ENCODE results near the gene CRTC3.

The CRTC3 gene, protein sequence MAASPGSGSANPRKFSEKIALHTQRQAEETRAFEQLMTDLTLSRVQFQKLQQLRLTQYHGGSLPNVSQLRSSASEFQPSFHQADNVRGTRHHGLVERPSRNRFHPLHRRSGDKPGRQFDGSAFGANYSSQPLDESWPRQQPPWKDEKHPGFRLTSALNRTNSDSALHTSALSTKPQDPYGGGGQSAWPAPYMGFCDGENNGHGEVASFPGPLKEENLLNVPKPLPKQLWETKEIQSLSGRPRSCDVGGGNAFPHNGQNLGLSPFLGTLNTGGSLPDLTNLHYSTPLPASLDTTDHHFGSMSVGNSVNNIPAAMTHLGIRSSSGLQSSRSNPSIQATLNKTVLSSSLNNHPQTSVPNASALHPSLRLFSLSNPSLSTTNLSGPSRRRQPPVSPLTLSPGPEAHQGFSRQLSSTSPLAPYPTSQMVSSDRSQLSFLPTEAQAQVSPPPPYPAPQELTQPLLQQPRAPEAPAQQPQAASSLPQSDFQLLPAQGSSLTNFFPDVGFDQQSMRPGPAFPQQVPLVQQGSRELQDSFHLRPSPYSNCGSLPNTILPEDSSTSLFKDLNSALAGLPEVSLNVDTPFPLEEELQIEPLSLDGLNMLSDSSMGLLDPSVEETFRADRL

GRCh38 chr15:90529371-90530249 lies at the start of gene CRTC3:
Gene CRTC3 (plus strand): TSS chr15:90529923. CDS start chr15:90530072, 149 bp downstream.
- H3K27ac Mint-ChIP-seq, result peak within 1 kb of the TSS; percentile 97 to 99
- no peaks in the 10 kb centered on the region for H3K9me3 Mint-ChIP-seq
- peak; percentile 61 to 68 for DNase-seq

DNA sequence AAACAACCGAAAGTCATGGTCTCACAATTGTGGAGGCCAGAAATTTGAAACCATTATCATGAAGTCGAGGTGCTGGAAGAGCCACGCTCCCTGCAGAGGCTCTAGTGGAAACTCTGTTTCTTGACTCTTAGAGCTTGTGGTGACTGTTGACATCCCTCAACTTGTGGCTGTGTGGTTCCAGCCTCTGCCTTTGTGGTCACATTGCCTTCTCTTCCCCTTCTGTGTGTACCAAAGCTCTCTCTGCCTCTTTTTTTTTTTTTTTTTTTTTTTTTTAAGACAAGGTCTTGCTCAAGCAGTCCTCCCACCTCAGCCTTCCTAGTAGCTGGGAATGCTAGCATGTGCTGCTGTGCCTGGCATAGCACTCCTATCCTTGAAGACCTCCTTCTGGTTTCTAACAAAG lies 48.7 kb upstream of the CRTC3 start:
- Mint-ChIP-seq H3K9me3 (no peaks in the 10 kb centered on the region), H3K4me3 (no peak overlapping the region), H3K27ac (no peak overlapping the region), H3K27me3 (no peaks in the 10 kb centered on the region), H3K4me1 (peaks cover 29% of the 10 kb centered on the region)
- ATAC-seq (peak; percentile 91), DNase-seq (peak; percentile 13 to 36)

More at GRCh38 chr15:90529371-90530249, at the start of gene CRTC3:
- ATAC-seq, result peak; percentile 86
- H3K27me3 Mint-ChIP-seq, result no peaks in the 10 kb centered on the region
- peaks cover 54% of the 10 kb centered on the region for H3K4me1 Mint-ChIP-seq
- peak within 1 kb of the TSS; percentile 92 to 100 for H3K4me3 Mint-ChIP-seq

GRCh38 chr15:90482124-90483011 lies 47.4 kb upstream of the CRTC3 start:
- Mint-ChIP-seq H3K4me1 (peaks cover 29% of the 10 kb centered on the region), H3K4me3 (no peak overlapping the region), H3K27me3 (no peaks in the 10 kb centered on the region), H3K9me3 (no peaks in the 10 kb centered on the region), H3K27ac (no peak overlapping the region)
- DNase-seq (peak in 1 of 2 donors; percentile 29), ATAC-seq (peak; percentile 65)

- H3K9me3 Mint-ChIP-seq, result no peaks in the 10 kb centered on the region
- H3K27ac Mint-ChIP-seq, result no peak overlapping the region
- no peaks in the 10 kb centered on the region for H3K27me3 Mint-ChIP-seq
- no peak overlapping the region for H3K4me3 Mint-ChIP-seq
- H3K4me1 Mint-ChIP-seq, result peaks cover 29% of the 10 kb centered on the region
- DNase-seq (no peak), ATAC-seq (no peak)
These were observed 46.8 kb upstream of the CRTC3 start for GRCh38 chr15:90483012-90483307.

DNA sequence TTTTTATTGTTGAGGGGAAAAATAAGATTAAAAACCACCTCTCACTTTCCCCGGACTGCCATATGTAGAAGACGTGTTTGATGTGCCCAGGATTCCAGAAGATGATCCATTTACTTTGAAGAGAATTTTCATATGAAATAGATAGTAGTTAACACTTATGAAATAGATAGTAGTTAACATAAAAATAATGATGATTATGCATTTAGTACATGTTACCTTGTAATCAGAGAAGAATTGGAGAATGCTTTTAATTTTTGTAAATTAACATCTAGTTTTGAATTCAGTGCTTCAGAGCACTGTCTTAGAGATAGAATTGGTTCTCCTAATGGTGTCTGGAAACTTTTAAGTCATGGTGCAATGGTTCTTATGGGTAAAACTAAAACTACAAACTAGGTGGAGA lies 46.1 kb upstream of the CRTC3 start:
- H3K27me3 Mint-ChIP-seq, result no peaks in the 10 kb centered on the region
- H3K4me3 Mint-ChIP-seq, result no peak overlapping the region
- H3K27ac Mint-ChIP-seq, result no peak overlapping the region
- H3K4me1 Mint-ChIP-seq, result peaks cover 25% of the 10 kb centered on the region
- H3K9me3 Mint-ChIP-seq, result no peaks in the 10 kb centered on the region
- ATAC-seq, result no peak
- DNase-seq, result no peak

DNA sequence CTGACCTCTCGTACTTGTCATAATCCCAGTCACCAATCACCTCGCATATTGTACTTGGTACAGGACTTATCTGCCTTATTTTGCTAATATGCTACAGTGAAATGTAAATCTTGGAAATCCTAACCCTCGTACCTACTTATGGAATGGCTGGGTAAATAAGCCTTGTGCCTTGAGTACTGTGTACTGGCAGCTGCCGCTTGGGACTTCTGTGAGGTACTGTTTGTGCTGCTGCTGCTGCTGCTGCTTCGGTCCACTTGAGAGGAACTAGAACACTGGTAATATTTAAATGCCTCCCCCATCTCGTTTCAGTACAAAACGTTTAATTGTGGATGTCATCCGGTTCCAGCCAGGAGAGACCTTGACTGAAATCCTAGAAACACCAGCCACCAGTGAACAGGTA lies 42.5 kb upstream of the CRTC3 start:
- Mint-ChIP-seq H3K27me3 (no peaks in the 10 kb centered on the region), H3K4me1 (no peaks in the 10 kb centered on the region), H3K27ac (no peak overlapping the region), H3K9me3 (no peaks in the 10 kb centered on the region), H3K4me3 (no peak overlapping the region)
- DNase-seq (no peak), ATAC-seq (no peak)

DNA sequence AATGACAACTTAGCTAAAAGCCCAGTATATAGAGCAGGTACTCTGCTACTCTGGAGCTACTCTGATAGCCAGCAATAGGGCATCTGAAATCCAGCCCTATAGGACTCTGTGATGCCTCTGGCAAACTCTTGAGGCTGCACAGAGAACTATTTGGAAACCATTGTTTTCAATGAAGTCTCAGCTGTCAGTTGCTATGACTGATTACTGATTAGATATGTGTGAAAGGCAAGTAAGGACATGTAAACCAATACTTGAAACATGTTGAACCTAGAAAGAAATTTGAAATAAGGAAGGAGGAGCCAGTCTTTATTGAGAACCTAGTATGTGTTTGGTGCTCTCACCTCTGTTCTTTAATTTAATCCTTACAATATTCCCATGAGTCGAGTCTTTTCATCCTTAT lies 40.2 kb upstream of the CRTC3 start:
- DNase-seq (no peak), ATAC-seq (no peak)
- Mint-ChIP-seq H3K27ac (peak overlapping the region; percentile 22 to 46), H3K9me3 (no peaks in the 10 kb centered on the region), H3K4me1 (peaks cover 15% of the 10 kb centered on the region), H3K4me3 (no peak overlapping the region), H3K27me3 (no peaks in the 10 kb centered on the region)

DNA sequence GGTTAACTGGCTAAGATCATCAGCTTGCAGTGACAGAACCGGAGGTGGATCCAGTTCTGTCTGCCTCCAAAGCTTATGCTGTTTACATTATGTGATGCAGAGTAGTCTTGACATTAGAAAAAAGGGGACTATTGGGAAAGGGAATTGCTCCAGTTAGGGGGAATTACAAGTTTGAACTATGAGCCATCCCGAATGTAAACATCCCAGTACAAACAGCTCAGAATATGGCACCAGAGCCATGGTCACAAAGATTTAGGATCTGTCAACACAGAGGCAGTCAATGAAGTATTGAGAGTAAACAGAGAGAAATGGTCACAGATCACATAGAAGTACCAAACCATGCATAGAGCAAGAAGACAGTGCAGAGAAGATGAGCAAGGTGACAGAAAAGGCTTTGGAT lies 39.8 kb upstream of the CRTC3 start:
- Mint-ChIP-seq H3K27me3 (no peaks in the 10 kb centered on the region), H3K4me3 (no peak overlapping the region), H3K9me3 (no peaks in the 10 kb centered on the region), H3K4me1 (peaks cover 15% of the 10 kb centered on the region), H3K27ac (peak overlapping the region in 1 of 2 donors; percentile 22)
- ATAC-seq (no peak), DNase-seq (no peak)

- Mint-ChIP-seq H3K4me1 (peaks cover 15% of the 10 kb centered on the region), H3K27me3 (no peaks in the 10 kb centered on the region), H3K9me3 (no peaks in the 10 kb centered on the region), H3K27ac (no peak overlapping the region), H3K4me3 (no peak overlapping the region)
- no peak for DNase-seq
- ATAC-seq, result no peak
These were observed 36.1 kb upstream of the CRTC3 start for GRCh38 chr15:90493647-90494046.

- ATAC-seq, result no peak
- H3K27ac Mint-ChIP-seq, result no peak overlapping the region
- no peaks in the 10 kb centered on the region for H3K27me3 Mint-ChIP-seq
- no peak for DNase-seq
- H3K9me3 Mint-ChIP-seq, result no peaks in the 10 kb centered on the region
- H3K4me3 Mint-ChIP-seq, result no peak overlapping the region
- peaks cover 15% of the 10 kb centered on the region for H3K4me1 Mint-ChIP-seq
These were observed 34.7 kb upstream of the CRTC3 start for GRCh38 chr15:90495067-90495466.

DNA sequence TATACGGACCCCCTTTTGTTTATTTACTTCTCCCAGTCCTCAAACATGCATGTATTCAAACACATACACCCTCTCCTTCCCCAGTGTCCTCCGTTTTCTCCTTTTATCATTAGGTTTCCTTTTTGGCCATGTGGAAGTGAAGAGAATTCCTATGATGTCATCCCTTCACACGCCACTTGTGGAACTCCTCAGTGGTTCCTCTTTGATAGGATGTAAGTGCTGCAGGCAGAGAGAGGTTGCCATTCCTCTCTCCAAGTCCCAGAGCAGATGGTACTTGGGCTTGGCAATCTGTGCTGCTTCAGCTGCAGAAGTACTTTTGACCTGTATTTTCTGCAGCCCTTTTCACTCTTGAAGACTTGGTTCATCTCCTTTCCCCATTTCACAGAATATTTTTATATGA lies 32.9 kb upstream of the CRTC3 start:
- ATAC-seq (no peak), DNase-seq (no peak)
- H3K4me1 Mint-ChIP-seq, result peaks cover 15% of the 10 kb centered on the region
- no peak overlapping the region for H3K4me3 Mint-ChIP-seq
- no peaks in the 10 kb centered on the region for H3K9me3 Mint-ChIP-seq
- H3K27ac Mint-ChIP-seq, result no peak overlapping the region
- H3K27me3 Mint-ChIP-seq, result no peaks in the 10 kb centered on the region

- ATAC-seq, result no peak
- no peak overlapping the region for H3K4me3 Mint-ChIP-seq
- H3K4me1 Mint-ChIP-seq, result peaks cover 15% of the 10 kb centered on the region
- no peaks in the 10 kb centered on the region for H3K9me3 Mint-ChIP-seq
- DNase-seq, result no peak
- no peak overlapping the region for H3K27ac Mint-ChIP-seq
- H3K27me3 Mint-ChIP-seq, result no peaks in the 10 kb centered on the region
These were observed 32.3 kb upstream of the CRTC3 start for GRCh38 chr15:90497376-90497775.

GRCh38 chr15:90497912-90498311 lies 31.8 kb upstream of the CRTC3 start:
- no peak overlapping the region for H3K4me3 Mint-ChIP-seq
- ATAC-seq (no peak), DNase-seq (no peak)
- peaks cover 11% of the 10 kb centered on the region for H3K4me1 Mint-ChIP-seq
- no peaks in the 10 kb centered on the region for H3K9me3 Mint-ChIP-seq
- H3K27ac Mint-ChIP-seq, result no peak overlapping the region
- H3K27me3 Mint-ChIP-seq, result no peaks in the 10 kb centered on the region

DNA sequence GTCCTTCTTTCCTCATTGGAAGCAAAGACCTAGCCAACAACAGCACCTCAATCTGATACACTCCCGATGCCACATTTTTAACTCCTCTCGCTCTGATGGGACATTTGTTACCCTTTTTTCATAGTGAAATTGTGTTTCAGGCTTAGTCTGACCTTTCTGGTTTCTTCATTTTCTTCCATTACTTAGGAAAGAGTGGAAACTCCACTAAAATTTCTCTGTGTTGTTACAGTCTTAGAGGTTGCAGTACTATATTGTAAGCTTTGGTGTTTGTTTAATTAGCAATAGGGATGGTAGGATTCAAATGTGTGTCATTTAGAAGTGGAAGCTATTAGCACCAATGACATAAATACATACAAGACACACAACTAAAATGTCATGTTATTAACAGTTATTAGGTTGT lies 29.6 kb upstream of the CRTC3 start:
- no peak for DNase-seq
- H3K4me1 Mint-ChIP-seq, result no peaks in the 10 kb centered on the region
- no peak for ATAC-seq
- H3K27me3 Mint-ChIP-seq, result no peaks in the 10 kb centered on the region
- peak overlapping the region in 1 of 2 donors; percentile 3 for H3K27ac Mint-ChIP-seq
- no peak overlapping the region for H3K4me3 Mint-ChIP-seq
- H3K9me3 Mint-ChIP-seq, result no peaks in the 10 kb centered on the region

GRCh38 chr15:90501898-90502297 lies 27.8 kb upstream of the CRTC3 start:
- H3K9me3 Mint-ChIP-seq, result no peaks in the 10 kb centered on the region
- no peak for ATAC-seq
- no peaks in the 10 kb centered on the region for H3K4me1 Mint-ChIP-seq
- no peak overlapping the region for H3K4me3 Mint-ChIP-seq
- no peaks in the 10 kb centered on the region for H3K27me3 Mint-ChIP-seq
- H3K27ac Mint-ChIP-seq, result no peak overlapping the region
- DNase-seq, result no peak
